ENCODE data around the gene MYH14.

GRCh38 chr19:50162988-50163387 lies 40.4 kb upstream of the MYH14 start, which contains the start of gene IZUMO2:
- TF ChIP-seq CTCF (IDR thresholded peaks at IDR 0.05; ENCODE audit: low read depth, low read length) (no peak), POLR2A (IDR thresholded peaks at IDR 0.05; ENCODE audit: extremely low read depth, insufficient read length) (no peak), MAX (IDR thresholded peaks at IDR 0.05; ENCODE audit: low read depth, low read length) (no peak), MYC (IDR thresholded peaks at IDR 0.05; ENCODE audit: low read depth, low read length) (no peak)
